GM19395 (cell line): ENCODE data around the gene THAP7.

Experiments used
- ATAC-seq: cut with Tn5 transposase; IDR thresholded peaks from one replicate; pipeline ENCODE4 v1.9.1; 2021; ENCODE audit warnings: mild to moderate bottlenecking, moderate library complexity; ENCODE audit not compliant: unreplicated experiment

Gene THAP7

DNA sequence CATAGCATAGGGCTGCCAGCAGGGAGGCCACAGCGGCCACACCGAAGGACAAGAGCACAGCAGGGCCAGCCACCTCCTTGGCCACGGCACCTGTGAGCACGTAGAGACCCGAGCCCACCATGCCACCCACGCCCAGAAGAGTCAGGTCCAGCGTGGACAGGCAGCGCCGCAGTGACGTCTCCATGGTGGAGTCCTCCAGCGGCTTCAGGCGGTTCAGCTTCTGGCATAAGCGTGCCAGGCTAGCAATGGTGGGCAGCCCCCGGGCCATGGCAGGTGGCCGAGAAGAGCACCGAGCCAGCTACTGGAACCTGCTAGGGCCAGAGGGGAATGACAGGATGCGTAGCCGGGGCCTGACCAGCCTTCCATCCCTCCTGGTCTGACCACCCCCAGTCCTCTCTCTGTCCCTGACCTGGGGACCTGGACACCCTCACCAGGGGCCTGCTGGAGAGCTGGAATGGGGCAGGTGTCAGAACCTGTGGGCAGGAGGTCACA is 29.7 kb upstream of the THAP7 start:
- no peak for ATAC-seq

DNA sequence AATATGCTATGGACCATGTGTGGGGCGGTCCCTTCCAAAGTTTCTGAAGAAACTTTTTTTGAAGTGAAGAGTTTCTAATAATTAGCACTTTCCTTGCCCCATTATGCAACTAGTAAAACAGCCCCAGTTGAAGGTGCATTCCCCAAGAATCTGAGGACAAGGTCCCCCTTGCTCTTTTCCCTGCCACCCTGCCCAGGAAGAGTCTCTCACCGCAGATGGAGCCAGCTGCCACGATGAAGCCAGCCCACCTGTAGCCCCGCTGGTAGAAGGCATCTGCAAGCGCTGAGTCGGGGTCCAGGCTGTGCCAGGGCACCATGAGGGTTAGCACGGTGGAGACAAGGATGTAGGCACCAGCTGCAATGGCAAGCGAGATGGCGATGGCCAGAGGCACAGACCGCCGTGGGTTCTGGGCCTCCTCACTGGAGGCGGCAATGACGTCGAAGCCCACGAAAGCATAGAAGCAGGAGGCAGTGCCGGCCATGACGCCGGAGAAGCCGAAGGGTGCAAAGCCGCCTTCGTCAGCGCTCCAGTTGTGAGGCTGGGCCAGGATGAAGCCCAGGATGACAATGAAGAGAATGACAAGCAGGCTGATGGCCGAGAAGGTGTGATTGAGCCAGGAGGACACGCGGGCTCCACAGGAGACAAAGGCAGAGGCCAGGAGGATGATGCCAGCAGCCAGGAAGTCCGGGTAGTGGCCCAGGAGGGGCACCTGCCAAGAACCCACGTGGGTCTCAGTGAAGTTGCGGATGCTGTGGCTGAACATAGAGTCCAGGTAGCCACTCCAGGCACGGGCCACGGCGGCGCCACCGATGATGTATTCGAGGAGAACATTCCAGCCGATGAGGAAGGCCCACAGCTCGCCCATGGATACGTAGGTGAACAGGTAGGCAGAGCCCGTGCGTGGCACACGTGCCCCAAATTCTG is 29.0 kb upstream of the THAP7 start:
- ATAC-seq = no peak

DNA sequence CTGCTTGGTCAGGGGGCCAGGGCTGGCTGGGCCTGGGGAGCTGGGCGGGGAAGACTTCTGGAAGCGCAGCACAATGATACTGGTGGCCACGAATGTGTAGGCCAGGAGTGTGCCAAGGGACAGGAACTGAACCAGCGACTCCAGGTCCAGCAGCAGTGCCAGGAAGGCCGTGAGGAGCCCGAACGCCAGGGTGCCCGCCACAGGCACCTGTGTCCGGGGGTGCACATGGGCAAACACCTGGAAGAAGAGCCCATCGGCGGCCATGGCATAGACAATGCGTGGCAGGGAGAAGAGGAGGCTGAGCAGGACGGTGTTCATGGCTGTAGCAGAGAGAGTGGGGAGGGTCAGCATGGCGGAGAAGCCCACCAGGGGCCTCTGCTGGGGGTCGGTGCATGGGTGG is 28.1 kb upstream of the THAP7 start:
- ATAC-seq = no peak

DNA sequence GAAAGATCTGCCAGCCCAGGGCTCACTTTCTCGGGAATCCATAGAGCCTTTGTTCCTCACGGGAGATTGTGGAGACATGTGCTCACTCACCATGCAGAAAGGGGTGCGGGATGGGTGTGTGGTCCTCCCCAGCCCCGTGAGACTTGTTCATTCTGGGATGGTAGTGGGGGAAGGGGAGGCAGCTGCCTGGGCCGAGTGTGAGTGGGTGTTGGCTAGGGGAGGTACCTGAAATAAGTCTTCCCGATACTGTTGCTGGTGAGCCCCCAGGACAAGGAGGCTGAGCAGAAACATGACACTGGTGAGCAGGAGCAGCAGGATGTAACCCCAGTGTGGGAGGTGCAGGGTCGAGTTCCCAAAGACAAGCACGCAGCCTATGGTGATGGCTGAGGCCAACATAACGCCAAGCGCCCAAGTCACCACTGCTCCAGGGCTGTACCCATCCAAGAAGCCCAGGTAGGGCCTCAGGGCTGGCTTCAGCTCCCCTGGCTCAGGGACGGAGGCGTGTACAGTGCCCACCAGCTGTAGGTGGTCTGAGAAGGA is 27.6 kb upstream of the THAP7 start:
- no peak for ATAC-seq

DNA sequence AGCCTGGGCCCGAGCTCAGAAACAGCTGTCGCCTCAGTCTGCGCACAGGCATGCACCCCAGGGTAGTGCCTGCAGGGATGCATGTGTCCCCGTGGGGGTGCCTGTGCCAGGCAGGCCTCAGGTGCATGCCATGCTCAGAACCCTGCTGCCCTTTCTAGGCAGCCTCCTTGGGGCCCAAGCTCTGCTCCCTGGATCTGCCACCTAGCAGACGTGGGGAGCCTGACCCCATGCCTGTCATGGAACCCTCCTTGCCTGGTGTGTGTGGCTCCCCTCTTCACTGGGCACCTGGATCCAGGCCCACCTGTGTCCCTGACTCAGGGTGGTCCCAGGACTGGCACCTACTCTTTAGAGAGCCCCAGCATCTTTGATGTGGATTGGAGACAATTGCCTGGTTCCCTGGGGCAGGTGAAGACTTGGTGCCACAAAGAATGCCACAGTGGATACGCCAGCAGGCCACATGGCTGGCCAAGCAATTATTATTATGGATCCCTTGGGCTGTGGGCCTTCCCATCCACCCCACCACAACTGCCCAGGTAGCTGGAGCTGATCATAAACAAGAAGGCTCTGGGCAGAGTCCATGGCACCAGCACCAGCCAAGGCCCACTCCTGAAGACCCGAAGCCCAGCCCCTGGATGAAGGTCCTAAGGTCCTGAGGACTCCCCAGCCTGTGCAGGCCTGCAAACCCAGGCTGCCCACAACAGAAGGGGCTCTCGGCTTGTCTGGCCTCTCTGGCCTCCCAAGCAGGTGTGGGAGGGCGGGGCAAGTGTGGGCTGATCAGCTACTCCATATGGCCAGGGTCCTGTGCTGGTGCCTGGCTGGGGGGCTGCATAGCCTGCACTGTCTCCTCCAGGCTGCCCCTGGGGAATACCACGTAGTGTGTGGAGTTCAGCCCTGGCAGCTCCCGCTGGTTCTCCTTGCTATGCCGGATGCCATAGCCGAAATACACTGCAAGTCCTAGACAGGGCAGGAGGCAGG is 26.6 kb upstream of the THAP7 start:
- no peak for ATAC-seq

DNA sequence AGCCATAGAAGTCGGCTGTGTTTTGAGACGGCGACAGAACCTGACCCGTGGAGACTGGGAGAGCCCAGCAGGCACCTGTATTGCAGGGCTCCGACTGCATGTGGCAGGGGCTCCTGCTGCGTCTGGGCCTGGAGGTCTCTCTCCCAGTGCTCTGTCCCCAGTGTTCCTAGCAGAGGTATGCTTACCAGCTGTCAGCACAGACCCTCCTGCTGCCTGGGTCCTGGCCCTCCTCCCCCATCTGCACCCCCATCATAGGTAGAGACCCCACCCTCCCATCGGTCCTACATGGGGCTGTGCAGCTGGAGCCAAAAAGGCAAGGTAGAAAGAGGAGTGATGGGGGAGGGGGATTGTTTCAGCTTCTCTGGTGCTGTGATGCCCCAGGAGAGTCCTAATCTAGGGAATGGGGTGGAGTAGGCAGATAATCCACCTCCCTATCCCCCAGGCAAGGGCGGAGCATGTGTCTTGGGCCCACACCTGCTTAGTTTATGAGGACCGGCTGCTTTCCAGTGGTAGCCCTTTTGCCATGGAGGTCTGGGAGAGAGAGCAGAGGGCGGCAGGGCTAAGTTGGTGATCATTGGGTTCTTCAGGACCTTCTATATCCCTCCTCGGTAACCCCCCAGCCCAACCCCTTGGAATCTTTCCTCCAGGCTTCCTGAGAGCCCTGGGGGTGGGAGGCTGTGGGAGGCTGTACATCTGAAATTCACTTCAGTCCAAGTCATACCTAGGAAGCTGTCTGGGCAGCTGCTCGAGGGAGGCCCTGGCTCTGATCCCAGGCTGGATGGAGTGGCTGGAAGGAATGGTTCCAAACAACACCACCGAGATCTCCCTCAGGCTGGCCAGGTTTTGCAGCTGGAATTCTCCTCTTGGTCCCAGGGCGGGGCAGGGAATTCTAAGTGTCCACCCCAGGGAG is 25.1 kb upstream of the THAP7 start:
- ATAC-seq = no peak

DNA sequence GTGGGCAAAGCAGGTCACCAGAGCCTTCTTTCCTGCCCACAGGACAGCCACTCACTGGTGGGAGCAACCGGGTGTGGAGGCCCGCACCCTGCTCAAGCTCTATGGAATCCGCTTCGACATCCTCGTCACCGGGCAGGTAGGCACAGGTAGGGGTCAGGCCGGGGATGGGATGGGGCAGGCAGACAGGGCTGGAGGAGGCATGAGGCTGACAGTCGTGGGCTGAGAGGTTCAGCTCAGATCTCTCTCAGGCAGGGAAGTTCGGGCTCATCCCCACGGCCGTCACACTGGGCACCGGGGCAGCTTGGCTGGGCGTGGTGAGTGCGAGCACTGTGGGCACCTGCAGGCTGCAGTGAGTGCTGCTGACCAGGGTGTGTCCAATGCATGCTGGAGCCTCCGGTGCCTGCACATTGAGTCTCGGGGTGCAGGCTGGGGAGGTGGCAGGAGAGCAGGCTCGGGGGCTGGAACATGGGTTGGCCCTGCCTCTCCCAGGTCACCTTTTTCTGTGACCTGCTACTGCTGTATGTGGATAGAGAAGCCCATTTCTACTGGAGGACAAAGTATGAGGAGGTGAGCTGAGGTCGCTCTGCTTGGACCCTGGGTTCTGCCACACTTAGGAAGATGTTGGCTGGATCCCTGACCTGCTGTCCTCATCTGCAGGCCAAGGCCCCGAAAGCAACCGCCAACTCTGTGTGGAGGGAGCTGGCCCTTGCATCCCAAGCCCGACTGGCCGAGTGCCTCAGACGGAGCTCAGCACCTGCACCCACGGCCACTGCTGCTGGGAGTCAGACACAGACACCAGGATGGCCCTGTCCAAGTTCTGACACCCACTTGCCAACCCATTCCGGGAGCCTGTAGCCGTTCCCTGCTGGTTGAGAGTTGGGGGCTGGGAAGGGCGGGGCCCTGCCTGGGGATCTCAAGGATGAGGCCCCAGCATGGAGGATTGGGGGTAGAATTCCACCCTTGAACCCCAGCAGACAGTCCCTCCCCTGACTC is 24.1 kb upstream of the THAP7 start:
- no peak for ATAC-seq

DNA sequence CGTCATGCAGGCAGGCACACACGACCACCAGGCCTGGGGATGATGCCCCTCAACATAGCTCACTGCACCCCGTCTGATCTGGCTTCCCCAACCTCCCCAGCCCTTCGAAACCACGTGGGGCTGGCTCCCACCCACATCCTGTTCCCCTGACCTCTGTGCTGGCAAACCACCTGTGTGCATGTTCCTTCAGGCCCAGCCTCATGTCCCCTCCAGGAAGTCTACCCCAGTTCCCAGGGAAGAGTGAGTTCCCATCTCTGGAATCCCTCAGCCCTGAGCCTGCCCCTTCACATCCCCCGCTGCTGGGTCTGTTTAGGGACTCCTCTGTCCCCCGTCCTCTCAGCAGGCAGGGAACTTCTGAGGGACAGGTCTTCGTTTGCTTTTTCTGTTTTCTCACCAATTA is 23.3 kb upstream of the THAP7 start:
- ATAC-seq = no peak

DNA sequence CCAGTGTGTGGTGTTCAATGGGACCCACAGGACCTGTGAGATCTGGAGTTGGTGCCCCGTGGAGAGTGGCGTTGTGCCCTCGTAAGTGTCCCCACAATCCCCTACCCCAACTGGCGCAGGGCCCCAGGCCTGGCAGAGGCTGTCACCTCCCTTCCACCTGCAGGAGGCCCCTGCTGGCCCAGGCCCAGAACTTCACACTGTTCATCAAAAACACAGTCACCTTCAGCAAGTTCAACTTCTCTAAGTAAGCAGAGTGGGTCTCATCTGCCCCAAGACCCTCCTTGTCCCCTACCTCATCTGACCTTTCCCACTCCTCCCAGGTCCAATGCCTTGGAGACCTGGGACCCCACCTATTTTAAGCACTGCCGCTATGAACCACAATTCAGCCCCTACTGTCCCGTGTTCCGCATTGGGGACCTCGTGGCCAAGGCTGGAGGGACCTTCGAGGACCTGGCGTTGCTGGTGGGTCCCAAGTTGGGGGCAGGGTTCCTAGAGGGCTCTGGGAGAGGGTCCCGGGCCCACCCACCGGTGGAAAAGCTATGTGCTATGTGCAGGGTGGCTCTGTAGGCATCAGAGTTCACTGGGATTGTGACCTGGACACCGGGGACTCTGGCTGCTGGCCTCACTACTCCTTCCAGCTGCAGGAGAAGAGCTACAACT is 21.2 kb upstream of the THAP7 start:
- ATAC-seq = no peak

DNA sequence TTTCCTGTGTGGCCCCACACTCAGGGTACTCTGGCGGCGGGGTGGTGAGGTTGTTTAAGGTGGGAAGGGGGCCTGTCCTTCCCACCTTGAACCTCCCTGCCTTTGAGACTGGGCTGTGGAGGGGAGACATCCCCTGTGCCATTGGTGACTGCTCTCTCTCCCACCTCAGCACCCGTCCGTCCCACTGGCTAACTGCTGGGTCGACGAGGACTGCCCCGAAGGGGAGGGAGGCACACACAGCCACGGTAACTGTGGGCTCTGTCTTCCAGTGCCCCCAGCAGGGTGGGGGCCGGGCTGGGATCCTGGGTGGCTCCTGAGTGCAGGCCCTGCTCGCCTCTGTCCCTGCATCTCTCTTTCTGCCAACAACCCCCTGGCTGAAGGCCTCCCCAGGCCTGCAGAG is 20.6 kb upstream of the THAP7 start:
- no peak for ATAC-seq

DNA sequence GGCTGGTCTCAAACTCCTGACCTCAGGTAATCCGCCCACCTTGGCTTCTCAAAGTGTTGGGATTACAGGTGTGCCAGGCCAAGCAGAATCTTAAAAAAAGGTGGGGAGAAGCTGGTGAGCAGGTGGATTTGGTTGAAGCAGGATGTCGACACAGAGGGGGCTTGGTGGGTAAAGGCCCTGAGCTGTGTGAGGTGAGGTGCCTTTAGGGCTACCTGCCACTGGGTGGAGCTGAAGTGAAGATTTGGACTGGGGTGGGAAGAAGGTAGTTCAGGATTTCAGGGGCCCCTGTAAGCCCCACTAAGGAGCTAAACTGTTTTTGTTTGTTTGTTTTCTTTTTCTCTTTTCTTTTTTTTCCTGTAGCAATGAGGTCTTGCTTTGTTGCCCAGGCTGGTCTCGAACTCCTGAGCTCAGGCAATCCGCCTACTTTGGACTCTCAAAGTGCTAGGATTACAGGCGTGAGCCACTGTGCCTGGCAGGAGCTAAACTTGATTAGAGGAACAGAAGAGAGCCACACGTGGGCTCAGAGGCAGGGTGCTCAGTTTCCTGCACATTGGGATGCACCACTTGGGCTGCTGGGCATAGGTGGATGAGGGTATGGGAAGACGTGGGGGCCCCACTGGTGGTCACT is 19.0 kb upstream of the THAP7 start:
- no peak for ATAC-seq

DNA sequence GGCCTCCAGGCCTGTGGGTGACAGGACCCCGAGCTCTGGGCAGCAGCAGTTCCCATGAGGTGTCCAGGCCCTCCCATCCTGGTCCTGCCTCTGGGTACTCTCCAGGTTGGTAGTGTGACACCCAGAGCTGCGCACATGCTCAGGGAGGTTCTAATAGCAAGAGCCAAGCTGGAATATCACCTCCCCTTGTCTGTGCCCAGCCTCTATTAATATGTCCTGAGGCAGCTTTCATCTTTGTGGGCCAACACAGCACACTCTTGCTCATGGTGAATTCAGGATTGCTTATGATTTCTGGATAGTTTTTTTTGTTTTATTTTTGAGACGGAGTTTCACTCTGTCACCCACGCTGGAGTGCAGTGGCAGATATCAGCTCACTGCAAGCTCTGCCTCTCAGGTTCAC is 16.4 kb upstream of the THAP7 start:
- no peak for ATAC-seq

DNA sequence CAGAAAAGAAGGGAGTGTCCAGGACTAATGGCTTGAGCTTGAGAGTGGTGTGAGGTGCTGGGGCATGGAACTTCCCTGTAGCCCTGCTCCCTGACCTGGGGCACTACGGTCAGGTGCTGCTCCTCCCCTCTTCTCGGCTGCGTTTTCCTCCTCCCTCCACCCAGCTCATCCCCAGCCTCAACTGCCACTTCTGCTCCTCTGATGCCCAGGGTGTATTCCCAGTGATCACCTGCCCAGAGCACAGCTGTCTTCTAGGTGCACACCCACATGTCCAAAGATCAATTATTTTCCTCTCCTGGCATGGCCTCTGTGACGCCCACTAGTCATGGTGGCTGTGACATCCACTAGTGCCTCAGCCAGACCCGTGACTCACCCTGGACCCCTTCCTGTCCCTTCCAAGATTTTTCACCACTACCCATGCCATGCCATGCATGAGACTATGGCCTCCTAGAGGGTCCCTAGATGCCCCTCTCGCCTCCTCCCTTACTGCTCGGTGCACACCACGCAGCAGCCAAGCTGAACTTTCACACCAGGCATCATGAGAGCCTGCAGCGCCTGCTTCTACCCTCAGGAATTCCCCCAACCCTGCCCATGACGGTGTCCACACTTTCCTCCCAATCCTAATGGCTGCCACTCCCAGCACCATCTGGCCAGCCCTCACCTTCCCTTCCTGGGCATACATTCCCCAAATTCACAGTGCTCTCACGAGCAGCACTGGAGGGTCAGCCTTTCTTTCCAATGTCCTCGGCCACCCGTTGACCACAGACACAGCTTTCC is 14.9 kb upstream of the THAP7 start:
- no peak for ATAC-seq

DNA sequence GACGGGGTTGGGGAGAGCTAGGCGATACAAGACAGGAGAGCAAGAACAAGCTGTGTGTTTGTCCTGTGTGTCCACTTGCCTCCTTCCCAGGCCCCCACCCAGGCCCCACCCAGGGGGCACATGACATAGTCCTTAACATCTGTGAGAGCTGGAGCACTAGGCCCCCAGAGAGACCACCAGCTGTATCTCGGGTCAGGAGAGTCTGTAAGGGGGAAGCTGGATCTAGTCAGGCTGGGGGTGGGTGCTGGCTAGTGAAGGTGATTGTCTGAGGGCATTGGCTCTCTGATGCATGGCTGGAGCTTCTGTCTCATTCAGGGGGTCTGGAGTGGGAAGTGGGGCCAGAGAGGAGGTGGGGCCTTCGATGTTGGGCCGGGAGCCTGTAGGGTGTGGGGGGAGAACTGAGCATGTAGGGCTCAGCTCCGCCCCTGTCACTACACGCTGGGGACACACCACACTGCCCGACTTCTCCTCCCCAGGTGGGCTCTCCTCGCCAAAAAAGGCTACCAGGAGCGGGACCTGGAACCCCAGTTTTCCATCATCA is 13.6 kb upstream of the THAP7 start:
- no peak for ATAC-seq

DNA sequence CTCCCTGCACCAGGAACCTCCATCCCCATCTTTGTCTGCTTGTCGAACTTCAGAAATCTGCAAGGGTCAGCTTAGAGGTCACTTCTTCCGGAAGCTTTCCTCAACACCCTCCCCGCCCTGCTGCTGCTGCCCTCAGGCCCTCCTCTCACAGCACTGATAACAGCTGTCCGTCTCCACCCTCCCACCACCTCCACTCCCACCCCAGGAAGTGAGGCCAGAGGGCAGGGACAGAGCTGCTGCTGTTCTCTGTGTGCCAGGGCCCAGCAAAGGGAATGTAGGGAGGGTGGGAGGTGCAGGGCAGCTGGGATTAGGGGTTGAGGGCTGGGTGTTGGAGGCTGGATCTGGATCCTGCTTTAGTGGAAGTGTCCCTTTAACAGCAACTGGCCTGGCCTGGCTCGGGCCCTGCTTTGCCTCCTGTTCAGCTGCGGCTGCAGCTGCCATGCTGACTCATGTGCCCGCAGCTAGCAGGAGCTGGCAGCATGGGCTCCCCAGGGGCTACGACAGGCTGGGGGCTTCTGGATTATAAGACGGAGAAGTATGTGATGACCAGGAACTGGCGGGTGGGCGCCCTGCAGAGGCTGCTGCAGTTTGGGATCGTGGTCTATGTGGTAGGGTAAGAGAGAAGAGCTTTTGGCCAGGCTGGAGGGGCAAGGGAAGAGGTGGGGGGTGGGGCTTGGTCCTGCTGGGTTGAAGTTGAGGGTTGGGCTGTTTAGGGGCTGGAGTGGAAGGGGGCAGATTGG is 13.0 kb upstream of the THAP7 start, which contains the start of gene P2RX6:
Gene P2RX6 (plus strand): TSS at position 440 of the 740 bp plus-strand sequence. CDS start 10 bp downstream, at position 450.
- no peak for ATAC-seq

DNA sequence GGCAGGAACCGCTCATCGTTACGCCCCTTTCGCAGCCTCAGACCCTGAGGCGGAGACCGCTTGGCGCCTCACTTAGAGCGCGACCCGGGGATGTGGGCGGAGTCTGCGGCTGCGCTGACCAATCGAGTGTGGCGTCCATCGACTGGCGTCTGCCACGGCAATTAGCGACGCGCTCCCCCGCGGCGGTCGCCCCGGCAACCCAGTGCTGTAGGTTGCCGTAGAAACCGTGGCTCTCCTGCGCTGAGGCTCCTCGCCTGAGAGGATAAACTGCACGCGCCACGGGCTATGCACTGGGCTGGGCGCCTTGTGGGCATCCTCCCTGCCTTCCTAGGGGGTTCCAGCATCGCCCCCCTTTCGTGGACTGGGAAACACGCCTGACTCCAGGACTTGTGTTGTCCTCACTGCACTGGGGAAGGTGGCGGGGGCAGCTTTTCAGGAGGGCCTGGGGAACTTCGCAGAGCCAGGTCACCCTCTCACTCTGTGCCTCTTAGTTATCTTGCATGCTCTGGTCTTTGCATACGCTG is 12.3 kb upstream of the THAP7 start:
- peak; percentile 80 for ATAC-seq
